Stimulated activated CD4-positive, alpha-beta T cell treated with anti-CD3 and anti-CD28 coated beads, TNF-alpha, amount 100 ng/mL, for 1 hour (primary cell): ENCODE data around the gene OOSP1.
"Not testable (repeated sequence)": the region's sequence is repeated elsewhere in the genome, so short reads cannot be mapped to it uniquely, and the experiment has no call there.

Source experiments
- DNase-seq, 3 donors: peaks; one replicate each; pipeline ENCODE4 v3.0.0-alpha.2; 2020; ENCODE audit warnings: low read depth in 3 of 3, low spot score in 1 of 3

Gene OOSP1

GRCh38 chr11:59960502-59961381 is 22.5 kb downstream of the OOSP1 start:
- no peak for DNase-seq

GRCh38 chr11:59962107-59962482 is 23.9 kb downstream of the OOSP1 start:
- DNase-seq, result no peak

GRCh38 chr11:59963733-59964132 is 25.5 kb downstream of the OOSP1 start, which contains the start of gene OOSP4A:
TSS of gene OOSP4A (plus strand) at chr11:59964033. CDS start at chr11:59964033, 0 bp downstream.
- no peak for DNase-seq

GRCh38 chr11:59965424-59965823 is 27.2 kb downstream of the OOSP1 start:
- DNase-seq, result no peak

GRCh38 chr11:59966201-59966600 is 28.0 kb downstream of the OOSP1 start:
- DNase-seq, result no peak

- no peak for DNase-seq
Observed at GRCh38 chr11:59967677-59968394, 29.6 kb downstream of the OOSP1 start.

- no peak for DNase-seq
Observed at GRCh38 chr11:59968395-59968783, 30.2 kb downstream of the OOSP1 start.

- no peak for DNase-seq
Observed at GRCh38 chr11:59973097-59973496, 34.9 kb downstream of the OOSP1 start.

- DNase-seq, result no peak
Observed at GRCh38 chr11:59981106-59981770, 43.0 kb downstream of the OOSP1 start.

GRCh38 chr11:59982037-59982436 is 43.8 kb downstream of the OOSP1 start:
- DNase-seq, result not testable (repeated sequence)

GRCh38 chr11:59983212-59983611 is 45.0 kb downstream of the OOSP1 start:
- no peak for DNase-seq

- no peak for DNase-seq
Observed at GRCh38 chr11:59984368-59984767, 46.1 kb downstream of the OOSP1 start.

GRCh38 chr11:59990421-59990820 is 52.2 kb downstream of the OOSP1 start:
- DNase-seq, result no peak

- DNase-seq, result no peak
Observed at GRCh38 chr11:59992425-59992824, 54.2 kb downstream of the OOSP1 start.

- no peak for DNase-seq
Observed at GRCh38 chr11:59997800-59998199, 59.6 kb downstream of the OOSP1 start.

- DNase-seq, result no peak
Observed at GRCh38 chr11:59999691-60000090, 61.5 kb downstream of the OOSP1 start.

- no peak for DNase-seq
Observed at GRCh38 chr11:60003729-60004128, 65.5 kb downstream of the OOSP1 start.

GRCh38 chr11:60005360-60005759 is 67.1 kb downstream of the OOSP1 start:
- DNase-seq, result no peak
